Karpas-422 (cell line): Measurements from ENCODE around the gene PABPC1L. TPM values are rescaled to one million over a fixed set of nuclear protein-coding genes. Genes with fewer than 3 reads are reported as not detected.

Source experiments
- DNase-seq: peaks from one replicate; pipeline ENCODE4 v3.0.0-alpha.2; 2015
- H2AFZ ChIP-seq: fragments of 200-600 bp; sonication (generic); 2 replicates; pipeline ENCODE4 v1.6.1; 2014; ENCODE audit warnings: antibody characterized with exemption, low read length, mixed read lengths
- H3K27ac ChIP-seq: fragments of 200-600 bp; sonication (generic); 2 replicates; pipeline ENCODE4 v1.5.1; 2014; ENCODE audit warnings: mild to moderate bottlenecking, low read length, moderate library complexity
- H3K27me3 ChIP-seq: fragments of 200-600 bp; sonication (generic); 2 replicates; pipeline ENCODE4 v1.6.1; 2014; ENCODE audit warnings: low read length, mixed read lengths
- H3K36me3 ChIP-seq: fragments of 200-600 bp; sonication (generic); 2 replicates; pipeline ENCODE4 v1.6.1; 2014; ENCODE audit warnings: low read length, mixed read lengths; ENCODE audit not compliant: insufficient read depth
- H3K4me1 ChIP-seq: fragments of 200-600 bp; sonication (generic); 2 replicates; pipeline ENCODE4 v1.6.1; 2014; ENCODE audit warnings: mild to moderate bottlenecking, low read length, mixed read lengths
- H3K4me2 ChIP-seq: fragments of 200-600 bp; sonication (generic); 2 replicates; pipeline ENCODE4 v1.6.1; 2014; ENCODE audit warnings: low read length, low read depth, mild to moderate bottlenecking; ENCODE audit not compliant: poor library complexity, severe bottlenecking
- H3K4me3 ChIP-seq: fragments of 200-600 bp; sonication (generic); 2 replicates; pipeline ENCODE4 v1.5.1; 2014; ENCODE audit warnings: mild to moderate bottlenecking, antibody characterized with exemption, low read length, mixed read lengths
- H3K79me2 ChIP-seq: fragments of 200-600 bp; sonication (generic); 2 replicates; pipeline ENCODE4 v1.6.1; 2014; ENCODE audit warnings: mild to moderate bottlenecking, low read length, mixed read lengths
- H3K9ac ChIP-seq: fragments of 200-600 bp; sonication (generic); 2 replicates; pipeline ENCODE4 v1.6.0; 2014; ENCODE audit warnings: low read length
- H3K9me2 ChIP-seq: fragments of 200-600 bp; sonication (generic), shearing (Covaris generic); replicated peaks from 2 replicates; pipeline ENCODE4 v1.6.0; 2014; ENCODE audit warnings: mild to moderate bottlenecking, low read length, moderate library complexity; ENCODE audit not compliant: insufficient read depth
- H3K9me3 ChIP-seq: fragments of 300-700, 200-600 bp; sonication (generic); 2 replicates; pipeline ENCODE4 v1.6.1; 2014; ENCODE audit warnings: low read length, mixed read lengths
- H4K20me1 ChIP-seq: fragments of 200-600 bp; sonication (generic); 2 replicates; pipeline ENCODE4 v1.6.1; 2014; ENCODE audit warnings: mild to moderate bottlenecking, antibody characterized with exemption, low read length, low read depth; ENCODE audit not compliant: insufficient read depth
- total RNA-seq: library from RNA; depleted of rRNA; stranded (reverse); fragments of >200 nt; shearing (Covaris generic); gene quantifications from 2 replicates; pipeline ENCODE4 v1.2.3, GENCODE V29; 2014; ENCODE audit warnings: low replicate concordance

PABPC1L gene
- total RNA-seq, 1 experiment from 2014 or later = 81.0 TPM

- no peaks in the 10 kb centered on the region for H3K9me3 ChIP-seq
- H3K4me2 ChIP-seq = no peak overlapping the region
- no peak overlapping the region for H2AFZ ChIP-seq
- H4K20me1 ChIP-seq = no peaks in the 10 kb centered on the region
- peaks cover 6% of the 10 kb centered on the region; the same call in 1 of the 2 replicates for H3K79me2 ChIP-seq
- no peaks in the 10 kb centered on the region for H3K4me1 ChIP-seq
- H3K27me3 ChIP-seq = no peaks in the 10 kb centered on the region
- H3K9me2 ChIP-seq = no peaks in the 10 kb centered on the region
- no peak overlapping the region for H3K9ac ChIP-seq
- H3K27ac ChIP-seq = no peak overlapping the region
- H3K36me3 ChIP-seq = peaks cover 45% of the 10 kb centered on the region; the same call in 1 of the 2 replicates
- H3K4me3 ChIP-seq = no peak overlapping the region
- no peak for DNase-seq
These were observed 31.3 kb downstream of the PABPC1L start for GRCh38 chr20:44941120-44941691.

- Histone ChIP-seq H2AFZ (no peak overlapping the region), H3K9ac (no peak overlapping the region), H3K9me2 (no peaks in the 10 kb centered on the region), H3K27me3 (no peaks in the 10 kb centered on the region), H3K4me3 (no peak overlapping the region), H4K20me1 (no peaks in the 10 kb centered on the region), H3K79me2 (peaks cover 6% of the 10 kb centered on the region; the same call in 1 of the 2 replicates), H3K4me2 (no peak overlapping the region), H3K4me1 (no peaks in the 10 kb centered on the region), H3K27ac (no peak overlapping the region), H3K9me3 (no peaks in the 10 kb centered on the region), H3K36me3 (peaks cover 55% of the 10 kb centered on the region; the same call in 1 of the 2 replicates)
- no peak for DNase-seq
These were observed 32.6 kb downstream of the PABPC1L start for GRCh38 chr20:44942264-44942973.

DNA sequence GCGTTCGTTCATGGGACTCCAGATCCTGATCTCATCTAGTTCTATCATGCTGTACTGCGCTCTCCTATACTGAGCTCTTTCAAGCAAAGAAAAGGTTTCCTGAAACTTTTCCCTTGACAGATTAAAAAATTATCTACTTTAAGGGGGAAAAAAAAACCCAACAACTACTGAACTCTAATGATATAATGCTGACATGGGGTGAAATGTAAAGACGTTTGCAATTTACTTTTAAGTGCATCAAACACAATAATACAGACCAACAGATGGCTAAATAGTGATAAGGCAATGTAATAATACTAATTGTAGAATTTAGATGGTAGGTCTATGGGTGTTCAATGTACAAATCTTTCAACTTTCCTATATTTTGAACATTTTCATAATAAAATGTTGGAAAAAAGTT is 34.0 kb downstream of the PABPC1L start:
- Histone ChIP-seq H3K9me3 (no peaks in the 10 kb centered on the region), H3K4me3 (no peak overlapping the region), H3K4me2 (no peak overlapping the region), H3K4me1 (no peaks in the 10 kb centered on the region), H2AFZ (no peak overlapping the region), H3K27me3 (no peaks in the 10 kb centered on the region), H3K36me3 (peaks cover 67% of the 10 kb centered on the region), H3K27ac (no peak overlapping the region), H4K20me1 (no peaks in the 10 kb centered on the region), H3K9me2 (no peaks in the 10 kb centered on the region), H3K79me2 (peaks cover 10% of the 10 kb centered on the region; the same call in 1 of the 2 replicates), H3K9ac (no peak overlapping the region)
- no peak for DNase-seq

GRCh38 chr20:44945261-44945660 is 35.4 kb downstream of the PABPC1L start:
- H4K20me1 ChIP-seq = no peaks in the 10 kb centered on the region
- H3K4me1 ChIP-seq = no peaks in the 10 kb centered on the region
- no peaks in the 10 kb centered on the region for H3K9me3 ChIP-seq
- H3K79me2 ChIP-seq = peaks cover 10% of the 10 kb centered on the region; the same call in 1 of the 2 replicates
- no peak overlapping the region for H2AFZ ChIP-seq
- H3K4me3 ChIP-seq = no peak overlapping the region
- no peak for DNase-seq
- H3K9ac ChIP-seq = no peak overlapping the region
- H3K27me3 ChIP-seq = no peaks in the 10 kb centered on the region
- H3K9me2 ChIP-seq = no peaks in the 10 kb centered on the region
- no peak overlapping the region for H3K27ac ChIP-seq
- H3K36me3 ChIP-seq = peaks cover 73% of the 10 kb centered on the region
- H3K4me2 ChIP-seq = no peak overlapping the region

- no peak for DNase-seq
These were observed 36.5 kb downstream of the PABPC1L start for GRCh38 chr20:44946271-44946852.

GRCh38 chr20:44948107-44948506 is 38.2 kb downstream of the PABPC1L start:
- Histone ChIP-seq H3K4me2 (no peak overlapping the region), H3K4me3 (no peak overlapping the region), H3K4me1 (peaks cover 9% of the 10 kb centered on the region), H2AFZ (no peak overlapping the region), H3K27me3 (no peaks in the 10 kb centered on the region), H3K27ac (no peak overlapping the region), H3K9ac (no peak overlapping the region), H3K79me2 (peaks cover 14% of the 10 kb centered on the region; the same call in 1 of the 2 replicates), H3K36me3 (peaks cover 74% of the 10 kb centered on the region), H3K9me3 (no peaks in the 10 kb centered on the region), H3K9me2 (no peaks in the 10 kb centered on the region), H4K20me1 (no peaks in the 10 kb centered on the region)
- no peak for DNase-seq

More at GRCh38 chr20:44946271-44946852, 36.5 kb downstream of the PABPC1L start:
- Histone ChIP-seq H3K4me1 (no peaks in the 10 kb centered on the region), H3K9me2 (no peaks in the 10 kb centered on the region), H3K27ac (no peak overlapping the region), H2AFZ (no peak overlapping the region), H4K20me1 (no peaks in the 10 kb centered on the region), H3K4me3 (no peak overlapping the region), H3K9ac (no peak overlapping the region), H3K79me2 (peaks cover 12% of the 10 kb centered on the region; the same call in 1 of the 2 replicates), H3K36me3 (peaks cover 72% of the 10 kb centered on the region), H3K9me3 (no peaks in the 10 kb centered on the region), H3K4me2 (no peak overlapping the region), H3K27me3 (no peaks in the 10 kb centered on the region)

DNA sequence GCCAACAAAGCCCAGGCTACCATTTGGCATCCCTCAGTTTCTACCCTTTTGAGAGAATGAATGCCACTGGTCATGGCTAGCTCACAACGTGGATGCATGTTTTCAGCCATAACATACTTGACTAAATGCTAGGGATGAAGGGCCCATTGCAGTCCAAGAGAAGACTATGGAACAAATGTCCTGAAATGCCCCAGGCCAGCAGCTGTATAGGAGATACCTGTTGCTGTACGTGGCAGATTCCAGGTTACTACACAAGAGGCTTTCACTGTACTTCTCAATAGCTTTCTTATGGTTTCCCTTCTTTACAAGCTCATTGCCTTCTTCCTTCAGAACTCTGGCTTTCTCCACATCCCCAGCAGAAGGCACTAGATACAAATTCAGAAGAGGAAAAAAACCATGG is 38.7 kb downstream of the PABPC1L start:
- Histone ChIP-seq H4K20me1 (no peaks in the 10 kb centered on the region), H3K9me2 (no peaks in the 10 kb centered on the region), H3K79me2 (peaks cover 17% of the 10 kb centered on the region; the same call in 1 of the 2 replicates), H3K27me3 (no peaks in the 10 kb centered on the region), H3K36me3 (peaks cover 74% of the 10 kb centered on the region), H3K27ac (no peak overlapping the region), H3K9ac (no peak overlapping the region), H3K4me3 (no peak overlapping the region), H3K4me2 (no peak overlapping the region), H2AFZ (no peak overlapping the region), H3K9me3 (no peaks in the 10 kb centered on the region), H3K4me1 (peaks cover 13% of the 10 kb centered on the region)
- no peak for DNase-seq

GRCh38 chr20:44950368-44950767 is 40.5 kb downstream of the PABPC1L start:
- H3K9me2 ChIP-seq = no peaks in the 10 kb centered on the region
- no peak overlapping the region for H3K9ac ChIP-seq
- peaks cover 26% of the 10 kb centered on the region for H3K4me1 ChIP-seq
- peaks cover 74% of the 10 kb centered on the region for H3K36me3 ChIP-seq
- H3K4me3 ChIP-seq = no peak overlapping the region
- no peak overlapping the region for H3K27ac ChIP-seq
- H3K4me2 ChIP-seq = no peak overlapping the region
- peaks cover 32% of the 10 kb centered on the region for H3K79me2 ChIP-seq
- no peaks in the 10 kb centered on the region for H4K20me1 ChIP-seq
- no peaks in the 10 kb centered on the region for H3K27me3 ChIP-seq
- H2AFZ ChIP-seq = no peak overlapping the region
- H3K9me3 ChIP-seq = no peaks in the 10 kb centered on the region
- no peak for DNase-seq
